ENCODE measurements around the gene LRRC28.

- no peak for TF ChIP-seq CTCF (IDR thresholded peaks at IDR 0.05)
- no peak for TF ChIP-seq POLR2AphosphoS5 (IDR thresholded peaks at IDR 0.05)
- TF ChIP-seq POLR2A (IDR thresholded peaks at IDR 0.05; ENCODE audit: low read depth) = no peak
Observed at GRCh38 chr15:99279290-99279689, 28.0 kb downstream of the LRRC28 start.

Measured in esophagus muscularis mucosa (tissue), 3 donors.